Fibroblast of skin of left biceps (primary cell): ENCODE data around the gene PRPSAP1.
A peak's percentile ranks its signal among the peaks of the same experiment; 100 is the strongest.
"Not testable (repeated sequence)": the region's sequence is repeated elsewhere in the genome, so short reads cannot be mapped to it uniquely, and the experiment has no call there.

Experiments used
- DNase-seq, 2 experiments: peaks; one replicate each; pipeline ENCODE4 v3.0.0-alpha.2; 2013; ENCODE audit warnings: low read depth in 2 of 2

The PRPSAP1 gene

DNA sequence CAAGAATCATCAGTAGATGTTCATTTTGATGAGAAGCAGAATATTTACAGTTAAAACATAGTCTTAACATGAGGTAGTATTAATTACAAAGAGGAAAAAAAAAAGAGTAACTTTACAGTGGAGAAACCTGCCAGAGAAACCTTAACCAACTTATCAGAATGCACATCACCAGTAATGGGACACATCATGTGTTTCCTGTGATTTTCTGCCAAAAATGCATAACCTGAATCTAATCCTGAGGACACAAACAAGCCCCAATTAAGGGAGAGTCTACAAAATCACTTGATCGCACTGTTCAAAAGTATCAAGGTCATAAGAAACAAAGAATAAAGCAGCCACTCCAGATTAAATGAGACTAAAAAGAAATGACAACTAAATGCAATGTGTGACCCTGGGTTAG, 27.4 kb downstream of the PRPSAP1 start:
- no peak for DNase-seq

DNA sequence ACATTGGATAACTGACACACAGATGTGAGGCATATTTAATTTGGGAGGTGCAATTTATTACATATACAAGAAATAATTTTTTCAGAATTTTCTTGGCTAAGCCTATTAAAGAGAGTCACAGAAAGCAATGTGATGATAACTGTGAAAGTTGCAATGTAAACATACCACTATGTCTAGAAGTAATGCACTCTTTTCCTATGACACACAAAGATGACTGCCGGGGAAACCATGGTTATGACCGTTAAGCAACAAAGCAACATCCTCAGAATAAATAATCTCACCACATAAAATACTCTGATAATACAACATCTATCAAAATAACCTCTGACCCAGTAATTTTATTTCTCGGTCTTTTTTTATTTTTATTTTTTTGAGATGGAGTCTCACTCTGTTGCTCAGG, 35.1 kb downstream of the PRPSAP1 start:
- DNase-seq = no peak

DNA sequence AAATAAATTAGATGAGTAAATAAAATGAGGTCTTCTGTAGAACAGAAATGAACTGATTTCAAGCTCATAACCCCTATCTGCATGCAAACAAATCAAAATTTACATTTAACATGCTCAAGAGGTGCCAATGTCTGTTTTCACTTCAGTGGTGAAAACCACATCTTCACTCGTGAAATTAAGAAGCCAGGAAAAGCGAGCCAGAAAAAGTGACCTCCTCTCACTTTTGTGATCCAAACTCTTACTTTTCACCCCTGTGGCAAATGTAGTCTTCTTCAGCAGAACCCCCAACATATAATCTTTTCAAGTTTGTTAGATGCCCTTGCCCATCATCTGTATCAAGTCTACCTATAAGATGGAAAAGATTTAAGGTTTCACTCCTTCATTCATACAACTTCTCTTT, 36.2 kb downstream of the PRPSAP1 start:
- DNase-seq = no peak

DNA sequence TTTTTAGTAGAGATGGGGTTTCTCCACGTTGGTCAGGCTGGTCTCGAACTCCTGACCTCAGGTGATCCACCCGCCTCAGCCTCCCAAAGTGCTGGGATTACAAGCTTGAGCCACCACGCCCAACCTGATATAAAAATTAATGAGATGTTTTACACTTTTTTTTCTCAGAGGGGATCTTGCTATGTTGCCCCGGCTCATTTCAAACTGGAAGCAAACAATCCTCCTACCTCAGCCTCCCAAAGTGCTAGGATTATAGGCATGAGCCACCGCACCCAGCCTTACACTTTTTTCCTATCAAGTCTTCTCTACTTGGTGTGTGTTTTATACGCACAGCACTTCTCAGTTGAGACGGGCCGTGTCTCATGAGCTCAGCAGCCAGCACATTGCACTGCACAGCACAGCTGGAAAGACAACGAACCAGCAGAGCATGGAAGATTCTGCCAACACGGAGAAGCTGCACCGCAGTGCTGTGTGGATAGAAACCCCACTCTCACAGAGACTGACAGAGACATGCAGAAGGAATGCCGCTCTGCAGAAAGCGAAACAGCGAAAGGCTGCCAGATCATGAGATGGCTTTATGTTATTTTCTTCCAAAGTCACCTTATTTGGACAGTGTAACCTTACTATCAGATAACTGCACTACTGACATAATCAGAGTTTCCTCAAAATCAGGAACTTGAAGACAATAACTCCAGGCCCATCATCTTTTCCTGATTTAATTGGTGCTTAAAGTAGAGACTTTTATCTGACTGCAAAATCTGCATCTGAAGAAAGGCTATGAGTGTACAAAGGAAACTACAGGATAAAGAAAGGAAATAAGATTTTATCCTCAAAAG, 39.1 kb downstream of the PRPSAP1 start:
- DNase-seq = no peak

DNA sequence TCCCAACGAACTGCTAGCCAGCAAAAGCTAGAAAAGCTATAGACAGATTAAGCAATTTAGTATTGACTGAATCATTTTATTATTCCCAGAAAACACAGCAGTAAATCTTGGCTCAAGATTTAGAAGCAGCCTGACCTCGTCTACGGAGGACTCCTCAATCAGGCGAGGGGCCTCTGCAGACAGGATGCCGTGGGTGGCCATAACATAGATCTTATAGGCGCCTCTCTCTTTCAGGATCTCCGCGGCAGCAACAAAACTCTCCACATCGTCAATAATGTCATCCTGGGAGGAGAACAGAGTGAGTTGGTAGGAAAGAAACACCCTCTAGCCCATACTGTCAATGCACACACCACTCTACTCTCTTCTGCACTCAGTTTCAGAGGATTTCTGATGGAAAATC, 41.0 kb downstream of the PRPSAP1 start:
- DNase-seq = no peak

DNA sequence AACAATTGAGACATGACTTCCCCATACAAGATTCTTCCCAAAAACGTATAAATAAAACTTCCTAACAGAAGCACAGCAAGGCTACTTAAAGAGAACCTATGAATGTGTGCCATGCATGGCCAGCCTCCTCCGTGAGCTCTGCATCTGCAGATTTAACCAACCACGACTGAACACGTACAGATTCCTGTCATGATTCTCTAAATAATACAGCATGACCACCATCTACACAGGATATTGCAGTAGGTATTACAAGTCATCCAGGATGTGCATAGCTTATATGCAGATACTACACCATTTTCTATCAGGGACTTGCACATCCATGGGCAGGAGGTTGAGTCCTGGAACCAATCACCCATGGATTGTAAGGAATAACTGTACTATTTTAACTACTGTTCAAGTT, 44.3 kb downstream of the PRPSAP1 start:
- no peak for DNase-seq

DNA sequence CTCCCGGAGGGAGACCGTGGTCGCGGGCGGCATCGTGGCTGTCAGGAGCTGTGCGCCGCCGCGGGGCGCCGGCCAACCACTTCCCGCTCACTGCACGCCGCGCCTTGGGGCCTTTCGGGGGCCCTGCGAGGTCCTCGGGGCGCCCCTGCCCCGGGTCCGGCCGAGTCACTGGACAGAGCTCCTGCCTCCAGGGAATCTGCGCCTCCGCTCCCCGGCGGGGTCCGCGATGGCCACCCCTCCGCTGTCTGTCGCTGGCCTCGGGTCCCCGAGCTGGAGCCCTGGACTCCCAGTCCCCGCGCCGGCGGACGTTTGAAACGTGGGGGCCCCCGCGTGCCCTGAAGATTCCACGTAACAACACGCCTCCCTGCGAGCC, 45.8 kb downstream of the PRPSAP1 start, which contains the start of gene QRICH2:
Gene QRICH2 (minus strand): TSS at position 311 of the 373 bp plus-strand sequence. CDS start 278 bp downstream, at position 33.
- DNase-seq = no peak

DNA sequence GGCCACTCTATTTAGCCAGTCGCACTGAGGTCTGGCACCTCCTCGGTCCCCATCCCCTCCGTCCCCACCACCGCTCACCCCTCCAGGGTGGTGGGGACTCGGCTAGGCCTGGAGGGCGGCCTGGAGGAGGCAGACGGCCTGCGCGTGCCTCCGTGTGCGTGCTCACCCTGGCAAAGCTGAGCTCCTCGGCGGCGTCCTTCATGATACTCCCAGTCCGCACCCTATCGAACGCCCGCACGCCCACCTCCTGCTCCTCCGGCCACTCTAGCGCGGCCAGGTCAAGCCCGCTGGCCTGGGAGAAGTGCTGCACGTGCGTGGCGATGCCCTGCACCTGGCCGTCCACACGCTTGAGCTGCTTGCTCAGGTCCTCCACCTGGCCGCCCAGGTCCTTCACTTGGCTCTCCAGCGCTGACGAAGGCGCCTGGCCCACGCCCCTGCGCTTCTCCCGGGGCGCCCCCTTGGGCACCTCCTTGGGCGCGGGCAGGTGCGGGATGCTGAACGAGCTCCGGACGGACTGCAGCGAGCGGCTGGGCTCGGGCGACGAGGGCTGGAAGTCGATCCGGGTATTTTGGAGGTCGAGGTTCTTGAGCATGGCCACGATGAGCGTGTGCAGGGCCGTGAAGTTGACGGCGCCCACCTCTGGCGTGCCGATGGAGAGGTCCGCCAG, 46.3 kb downstream of the PRPSAP1 start:
- no peak for DNase-seq

DNA sequence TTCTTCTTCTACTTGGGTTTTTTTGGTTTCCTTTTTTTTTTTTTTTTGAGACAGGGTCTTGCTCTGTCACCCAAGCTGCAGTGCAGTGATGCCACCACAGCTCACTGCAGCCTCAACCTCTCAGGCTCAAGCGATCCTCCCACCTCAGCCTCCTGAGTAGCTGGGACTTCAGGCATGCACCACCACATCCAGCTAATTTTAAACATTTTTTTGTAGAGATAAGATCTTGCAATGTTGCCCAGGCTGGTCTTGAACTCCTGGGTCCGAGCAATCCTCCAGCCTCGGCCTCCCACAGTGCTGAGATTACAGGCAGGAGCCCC, 48.6 kb downstream of the PRPSAP1 start:
- DNase-seq = not testable (repeated sequence)

DNA sequence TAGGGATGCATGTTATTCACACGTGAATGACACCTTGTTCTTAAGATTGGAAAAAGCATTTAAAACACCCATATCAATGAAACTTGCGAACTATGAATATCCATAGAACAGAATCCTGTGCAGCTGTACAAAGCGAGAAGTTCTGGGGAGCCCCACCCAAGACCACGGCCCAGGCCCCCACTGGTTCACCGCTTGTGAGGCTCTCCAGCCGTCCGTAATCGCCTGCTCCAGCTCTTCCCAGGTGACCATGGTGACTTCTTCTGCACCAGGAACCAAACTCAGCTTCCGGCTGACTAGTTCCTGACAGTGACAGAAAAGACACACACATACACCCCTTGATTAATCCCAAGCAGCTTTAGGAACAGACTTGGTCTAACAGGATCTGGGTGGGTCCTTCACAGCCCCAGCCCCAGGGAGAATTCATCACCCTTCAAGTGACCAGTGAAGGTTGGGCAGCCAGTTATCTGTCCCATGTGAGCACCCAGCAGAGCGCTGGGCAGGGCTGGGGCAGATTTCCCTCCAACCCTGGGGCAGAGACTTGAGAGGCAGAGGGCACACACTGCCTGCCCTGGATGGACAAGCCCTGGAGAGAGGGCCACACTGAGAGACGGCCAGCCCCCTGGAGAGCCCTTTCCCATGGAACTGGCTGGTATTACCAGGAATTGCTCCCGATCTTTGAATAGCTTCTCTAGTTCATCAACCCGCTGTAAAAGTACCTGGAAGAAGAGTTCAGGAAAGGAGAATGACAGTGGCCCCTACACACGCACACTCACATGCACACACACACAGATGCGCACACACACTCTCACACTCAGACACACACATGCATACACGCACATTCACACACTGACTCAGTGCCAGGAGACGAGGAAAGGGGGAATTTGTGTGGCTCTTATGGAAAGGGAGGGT, 49.2 kb downstream of the PRPSAP1 start:
- DNase-seq = no peak

DNA sequence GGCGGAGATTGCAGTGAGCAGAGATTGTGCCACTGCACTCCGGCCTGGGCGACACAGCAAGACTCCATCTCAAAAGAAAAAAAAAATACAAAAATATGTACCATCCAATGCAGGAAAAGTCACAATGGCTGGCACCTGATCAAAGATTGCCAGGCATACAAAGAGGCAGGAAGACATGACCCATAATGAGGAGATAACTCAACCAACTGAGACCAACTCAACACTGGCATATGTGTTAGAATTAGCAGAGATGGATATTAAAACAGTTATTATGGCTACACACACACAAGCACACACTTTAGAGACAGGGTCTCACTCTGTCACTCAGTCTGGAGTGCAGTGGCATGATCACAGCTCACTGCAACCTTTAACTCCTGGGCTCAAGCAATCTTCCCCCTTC, 56.3 kb downstream of the PRPSAP1 start:
- DNase-seq = no peak

DNA sequence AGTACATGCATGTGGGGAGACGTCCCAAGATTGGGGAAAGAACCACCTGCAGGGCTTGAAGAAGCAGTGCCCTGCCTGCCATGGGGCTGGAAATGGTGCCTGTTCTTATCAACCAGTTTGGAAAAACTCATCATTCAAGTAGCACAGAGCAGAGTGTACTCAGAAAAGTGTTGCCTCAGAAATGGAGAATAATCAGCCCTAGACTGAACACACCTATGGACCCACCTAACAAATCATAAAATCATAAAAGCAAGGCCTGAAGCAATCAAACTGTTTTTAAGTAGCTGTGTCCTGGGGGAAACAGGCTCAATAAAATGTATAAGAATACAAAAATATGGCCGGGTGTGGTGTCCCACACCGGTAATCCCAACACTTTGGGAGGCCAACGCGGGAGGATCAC, 56.8 kb downstream of the PRPSAP1 start:
- DNase-seq = no peak

DNA sequence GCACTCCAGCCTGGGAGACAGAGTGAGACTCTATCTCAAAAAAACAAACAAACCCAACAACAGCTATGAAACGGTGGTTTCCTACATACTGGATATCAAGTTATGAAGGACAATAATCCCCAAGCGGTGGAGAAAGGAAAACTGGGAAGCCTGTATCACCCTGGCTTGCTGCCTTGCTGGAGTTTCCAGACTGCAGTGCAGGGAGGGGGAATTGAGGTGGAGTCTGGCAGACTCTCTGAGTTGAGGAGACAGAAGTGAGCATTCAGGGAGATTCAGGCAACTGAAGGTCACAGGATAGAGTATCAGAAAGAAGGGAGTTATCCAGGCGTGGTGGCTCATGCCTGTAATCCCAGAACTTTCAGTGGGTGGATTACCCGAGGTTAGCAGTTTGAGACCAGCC, 57.5 kb downstream of the PRPSAP1 start:
- DNase-seq = no peak

DNA sequence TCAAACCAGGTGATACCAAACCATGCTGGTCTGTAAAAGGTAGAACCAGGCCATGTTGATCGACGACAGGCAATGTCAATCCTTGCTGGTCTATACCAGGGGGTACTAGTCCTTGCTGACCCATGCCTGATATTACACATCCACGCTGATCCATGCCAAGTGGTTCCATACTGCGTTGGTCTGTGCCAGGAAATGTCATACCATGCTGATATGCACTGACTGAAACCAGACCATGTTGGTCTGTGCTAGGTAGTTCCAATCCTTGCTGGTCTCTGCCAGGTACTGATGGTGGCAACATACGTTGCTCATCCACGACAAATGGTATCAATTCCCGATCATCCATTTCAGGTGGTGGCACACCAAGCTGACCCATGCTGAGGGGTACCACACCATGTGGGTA, 60.6 kb downstream of the PRPSAP1 start:
- no peak for DNase-seq

DNA sequence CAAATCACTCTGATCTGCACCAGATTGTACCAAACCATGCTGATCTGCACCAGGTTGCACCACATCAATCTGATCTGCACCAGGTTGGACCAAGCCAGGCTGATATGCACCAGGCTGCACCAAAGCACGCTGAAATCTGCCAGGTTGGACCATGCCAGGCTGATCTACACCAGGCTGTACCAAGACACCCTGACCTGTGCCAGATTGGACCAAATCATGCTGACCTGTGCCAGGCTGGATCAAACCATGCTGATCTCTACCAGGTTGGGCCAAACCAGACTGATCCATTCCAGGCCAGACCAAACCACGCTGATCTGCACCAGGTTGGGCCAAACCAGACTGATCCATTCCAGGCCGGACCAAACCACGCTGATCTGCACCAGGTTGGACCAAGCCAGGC, 61.1 kb downstream of the PRPSAP1 start:
- DNase-seq = no peak

DNA sequence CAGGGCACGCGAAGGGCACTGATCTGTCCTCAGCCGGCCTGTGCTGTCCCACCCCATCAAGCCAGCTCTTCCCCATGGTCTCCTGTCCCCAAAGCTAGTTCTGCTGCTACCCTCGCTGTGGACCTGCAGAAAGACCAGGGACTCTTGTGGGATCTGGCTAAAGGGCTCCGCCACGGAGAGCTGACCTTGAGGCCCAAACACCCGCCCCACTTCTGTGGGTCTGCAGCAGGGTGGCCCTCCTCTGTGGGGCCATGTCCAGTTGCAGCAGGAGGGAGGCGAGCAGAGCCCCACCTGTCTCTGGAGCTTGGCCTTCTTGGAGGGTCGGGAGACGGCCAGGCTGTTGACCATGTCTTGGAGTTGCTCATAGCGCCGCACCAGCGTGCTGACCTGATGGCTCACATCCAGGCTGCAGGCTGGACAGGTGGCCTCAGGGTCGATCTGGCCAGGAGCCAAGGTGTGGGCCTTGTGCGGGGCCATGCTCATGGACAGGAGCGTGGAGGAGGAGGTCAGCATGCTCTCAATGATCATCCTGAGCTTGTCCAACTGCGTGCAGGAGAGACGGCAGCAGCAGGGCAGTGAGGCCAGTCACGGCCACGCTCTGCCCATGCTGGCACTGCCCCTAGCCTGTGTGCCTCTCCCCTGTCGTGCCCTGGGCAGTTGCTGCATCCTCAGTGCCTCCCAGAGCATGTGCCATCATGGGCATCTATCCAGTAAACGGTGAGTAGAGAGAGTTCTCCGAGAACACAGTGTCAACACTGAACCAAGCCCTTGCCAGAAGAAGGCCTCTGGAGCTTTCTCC, 71.9 kb downstream of the PRPSAP1 start:
- no peak for DNase-seq

DNA sequence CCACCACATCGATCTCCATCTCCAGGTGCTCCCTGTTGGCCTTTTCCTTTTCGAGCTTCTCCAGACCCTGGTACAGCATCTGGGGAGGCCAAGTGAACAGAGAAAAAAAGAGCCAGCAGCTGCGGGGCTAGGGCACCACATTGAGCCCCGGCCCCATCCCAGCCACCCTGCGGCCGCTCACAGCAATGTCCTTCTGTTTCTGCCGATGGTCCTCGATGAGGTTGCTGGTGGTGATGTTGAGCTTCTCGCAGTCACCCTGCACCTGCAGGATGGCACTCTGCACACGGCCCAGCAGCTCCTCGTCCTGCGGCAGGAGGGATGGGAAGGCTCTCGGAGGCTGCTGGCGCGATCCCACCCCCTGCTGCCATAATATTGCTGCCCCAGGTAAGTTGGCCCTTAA, 73.1 kb downstream of the PRPSAP1 start:
- no peak for DNase-seq

DNA sequence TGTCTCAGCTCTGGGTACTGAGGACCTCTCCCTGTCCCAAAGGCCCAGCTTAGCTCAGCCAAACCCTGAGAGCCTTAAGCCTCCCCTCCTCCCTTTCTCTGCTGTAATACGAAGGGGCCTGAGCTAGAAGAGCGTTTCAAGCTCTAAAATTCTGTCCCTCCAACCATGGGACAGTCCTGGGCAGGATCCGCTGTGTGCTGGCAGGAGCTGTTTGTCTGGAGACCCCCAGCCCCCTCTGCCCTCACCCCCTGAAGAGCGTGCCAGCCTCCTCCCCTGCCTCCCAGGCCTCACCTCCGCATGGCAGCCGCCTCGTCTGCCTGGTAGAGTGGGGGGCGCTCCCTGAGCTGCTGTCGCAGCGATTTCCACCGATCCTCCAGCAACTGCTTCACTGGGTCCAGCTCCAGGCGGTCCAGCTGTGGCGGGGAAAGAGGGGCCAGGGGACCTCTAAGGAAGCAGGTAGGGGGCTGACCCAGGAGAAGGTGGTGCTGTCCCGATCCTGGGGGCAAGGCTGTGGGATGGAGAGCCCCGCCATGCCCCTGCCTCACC, 73.9 kb downstream of the PRPSAP1 start:
- DNase-seq = no peak

DNA sequence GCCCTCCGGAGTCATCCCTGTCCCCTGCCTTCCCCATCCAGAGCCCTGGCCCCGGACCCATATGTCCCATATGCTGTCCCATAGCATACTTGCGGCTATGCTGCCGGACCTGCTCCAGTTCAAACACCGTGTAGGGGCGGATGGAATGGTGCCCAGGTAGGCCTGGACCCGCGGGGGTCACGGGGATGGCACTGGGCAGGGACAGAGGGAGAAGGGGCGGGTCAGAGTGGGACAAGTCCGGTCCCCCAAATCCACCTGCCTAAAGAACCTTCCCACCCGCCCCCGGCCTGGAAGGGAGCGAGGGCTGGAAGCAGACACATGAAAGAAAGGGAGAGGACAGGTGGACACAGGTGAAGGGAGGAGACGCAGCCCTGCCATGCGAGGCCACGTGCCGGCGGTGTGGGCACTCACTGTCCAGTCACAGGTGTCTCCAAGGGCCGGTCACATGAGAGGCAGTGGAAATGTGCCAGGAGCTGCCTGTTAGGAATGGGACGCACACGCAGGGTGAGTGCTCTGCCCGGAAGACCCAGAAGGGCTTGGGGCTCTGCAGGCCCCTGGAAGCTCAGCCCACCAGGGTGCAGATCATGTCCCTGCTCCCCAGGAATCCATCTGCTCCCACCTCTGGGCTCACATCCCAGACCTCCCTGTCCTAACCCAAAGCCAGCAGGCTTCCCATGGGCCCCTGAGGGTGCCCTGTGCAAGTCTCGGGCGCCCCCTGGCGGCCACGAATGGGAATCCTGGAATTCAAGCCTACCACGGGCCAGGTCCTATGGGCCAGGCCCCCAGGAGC, 74.6 kb downstream of the PRPSAP1 start:
- DNase-seq = peak; percentile 26 to 42

DNA sequence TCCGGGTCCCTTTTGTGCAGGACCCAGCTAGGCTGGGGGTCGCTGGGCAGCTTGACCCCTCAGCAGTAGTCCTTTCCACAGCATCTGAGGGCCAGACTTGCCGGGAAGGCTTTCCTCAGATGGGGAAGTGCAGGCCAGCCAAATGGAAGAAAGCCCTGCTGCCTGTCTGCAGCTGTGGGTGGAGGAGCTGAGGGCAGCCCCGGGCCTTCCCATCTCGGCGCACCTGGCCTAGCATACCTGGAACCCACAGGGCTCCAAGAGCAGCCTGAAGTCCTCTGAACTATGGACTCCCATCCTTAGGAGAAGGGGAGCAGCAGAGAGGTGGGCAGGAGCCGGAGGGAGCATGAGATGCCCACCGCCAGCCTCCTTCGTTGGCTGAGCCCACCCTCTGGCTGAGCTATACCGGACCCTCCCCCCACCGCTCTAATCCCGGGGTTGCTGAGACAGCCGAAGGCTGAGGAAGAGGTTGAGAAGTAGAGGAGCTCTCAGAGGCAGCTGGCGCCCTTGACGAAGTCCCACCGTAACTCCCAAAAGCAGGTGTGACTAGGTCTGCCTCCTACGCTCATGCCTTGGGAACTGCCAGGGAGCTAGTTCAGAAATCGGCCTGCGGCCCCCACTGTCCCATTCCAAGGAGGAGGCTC, 75.3 kb downstream of the PRPSAP1 start:
- no peak for DNase-seq
